ENCODE results near the gene FRG1.
"Not testable (repeated sequence)": the region's sequence is repeated elsewhere in the genome, so short reads cannot be mapped to it uniquely, and the experiment has no call there.

Gene FRG1

DNA sequence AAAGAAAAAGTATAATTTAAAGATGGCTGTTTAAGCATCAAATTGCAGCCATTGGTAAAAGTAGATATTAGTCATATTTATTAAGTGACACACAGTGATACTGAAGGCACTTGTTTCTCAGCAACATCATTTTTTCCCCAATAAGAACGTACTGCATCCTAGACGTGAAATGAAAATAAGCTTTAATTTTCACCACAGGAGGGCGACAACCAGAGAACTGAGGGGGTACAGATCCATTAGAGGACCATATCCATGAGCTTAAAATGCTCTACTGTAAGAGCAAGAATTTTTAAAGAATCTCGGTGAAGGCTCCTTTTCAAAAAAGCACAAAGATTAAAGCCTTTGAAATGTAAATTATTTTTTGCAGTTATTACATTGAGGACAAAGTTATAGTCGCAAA, 33.4 kb downstream of the FRG1 start:
- TF ChIP-seq ZNF274 (IDR thresholded peaks at IDR 0.05; ENCODE audit: low read depth, low read length) = no peak
- no peak overlapping the region for H3K4me3 ChIP-seq (ENCODE audit: low read length)

DNA sequence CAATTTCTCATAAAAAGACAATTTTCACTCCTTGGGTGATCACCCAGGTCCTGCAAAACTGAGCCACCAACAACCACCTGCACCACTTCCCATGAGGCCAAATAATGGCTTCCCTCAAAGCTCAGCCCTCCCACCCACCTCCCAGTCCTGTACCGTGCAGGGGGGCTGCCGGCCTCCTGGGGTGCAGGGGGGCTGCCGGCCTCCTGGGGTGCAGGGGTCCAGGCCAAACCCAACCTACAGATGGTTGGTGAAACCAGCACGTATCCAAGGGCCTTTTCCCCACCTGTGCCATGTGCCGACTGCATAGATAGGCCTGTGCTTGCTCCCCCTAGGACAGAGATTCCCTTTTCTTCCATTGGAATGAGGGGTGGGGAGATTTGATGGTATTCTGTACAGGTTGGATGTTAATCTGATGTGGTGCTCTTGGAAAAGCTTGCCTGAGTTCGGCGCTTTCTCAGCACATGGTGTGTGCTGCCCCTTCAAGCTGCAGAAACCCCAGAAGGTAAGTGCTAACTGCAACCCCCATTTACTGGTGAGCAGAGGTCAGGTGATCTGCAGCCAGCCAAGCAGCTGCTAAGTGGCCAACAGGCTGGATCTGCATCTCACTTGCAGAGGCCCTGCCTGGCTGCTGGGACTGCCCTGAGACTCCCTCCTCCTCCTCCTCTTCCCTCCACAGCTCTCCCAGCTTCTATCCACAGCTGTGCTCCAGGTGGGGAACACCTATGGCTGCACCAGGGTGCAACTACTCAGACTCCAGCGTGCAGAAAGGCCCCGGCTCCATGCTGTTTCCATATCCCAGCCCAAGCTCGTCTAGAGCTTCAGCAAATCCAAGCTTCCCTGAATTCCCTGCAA, 38.8 kb downstream of the FRG1 start:
- no peak for TF ChIP-seq ZNF274 (IDR thresholded peaks at IDR 0.05; ENCODE audit: low read depth, low read length)
- no peak overlapping the region for H3K4me3 ChIP-seq (ENCODE audit: low read length)

GRCh38 chr4:189980292-189980691, 39.6 kb downstream of the FRG1 start:
- not testable (repeated sequence) for H3K4me3 ChIP-seq (ENCODE audit: low read length)

DNA sequence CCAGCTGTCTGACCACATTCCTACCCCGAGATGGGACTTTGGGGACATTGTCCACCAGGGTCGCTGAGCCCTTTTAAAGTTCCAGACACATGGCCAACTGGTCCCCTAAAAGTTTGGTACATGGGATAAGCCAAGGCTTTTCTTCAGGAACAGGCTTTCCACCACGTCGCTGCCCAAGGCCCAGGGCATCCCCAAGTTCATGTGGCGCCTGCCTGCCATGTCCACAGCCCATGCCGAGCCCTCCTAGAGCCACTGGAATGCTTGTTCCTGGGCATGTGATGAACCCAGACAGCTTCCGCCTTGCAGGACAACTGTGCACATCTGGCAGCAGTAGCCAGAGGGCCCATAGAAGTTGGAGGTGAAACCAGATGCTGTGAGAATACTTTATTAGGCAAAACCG, 41.3 kb downstream of the FRG1 start:
- TF ChIP-seq ZNF274 (IDR thresholded peaks at IDR 0.05; ENCODE audit: low read depth, low read length) = no peak
- no peak overlapping the region for H3K4me3 ChIP-seq (ENCODE audit: low read length)

DNA sequence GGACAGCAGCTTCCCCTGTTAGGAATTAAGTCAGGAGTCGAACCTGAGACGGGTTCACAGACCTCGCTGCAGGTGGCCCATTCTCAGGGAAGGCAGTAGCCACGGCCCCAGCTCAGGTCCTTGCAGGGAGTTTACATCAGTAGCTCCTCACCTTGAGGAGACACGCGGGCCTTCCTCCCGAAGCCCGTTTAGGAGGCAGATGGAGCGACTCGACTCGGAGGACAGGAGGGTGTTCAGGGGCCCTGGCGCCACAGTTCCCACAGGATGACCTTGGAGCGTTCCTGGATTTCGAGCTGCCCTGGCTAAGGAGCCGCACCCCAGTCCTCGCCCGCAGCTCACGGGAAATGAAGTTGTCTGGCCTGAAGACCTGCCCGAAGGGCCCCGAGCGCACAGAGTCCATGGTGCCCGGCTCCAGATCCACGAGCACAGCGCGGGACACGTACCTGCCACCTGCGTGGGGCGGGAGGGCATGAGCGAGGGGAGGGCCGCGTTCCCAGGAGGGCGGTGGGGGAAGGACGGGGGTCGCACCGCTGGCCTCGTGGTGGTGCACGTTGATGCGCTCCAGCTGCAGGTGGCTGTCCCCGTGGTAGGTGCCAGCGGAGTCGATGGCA, 43.3 kb downstream of the FRG1 start:
- not testable (repeated sequence) for H3K4me3 ChIP-seq (ENCODE audit: low read length)

DNA sequence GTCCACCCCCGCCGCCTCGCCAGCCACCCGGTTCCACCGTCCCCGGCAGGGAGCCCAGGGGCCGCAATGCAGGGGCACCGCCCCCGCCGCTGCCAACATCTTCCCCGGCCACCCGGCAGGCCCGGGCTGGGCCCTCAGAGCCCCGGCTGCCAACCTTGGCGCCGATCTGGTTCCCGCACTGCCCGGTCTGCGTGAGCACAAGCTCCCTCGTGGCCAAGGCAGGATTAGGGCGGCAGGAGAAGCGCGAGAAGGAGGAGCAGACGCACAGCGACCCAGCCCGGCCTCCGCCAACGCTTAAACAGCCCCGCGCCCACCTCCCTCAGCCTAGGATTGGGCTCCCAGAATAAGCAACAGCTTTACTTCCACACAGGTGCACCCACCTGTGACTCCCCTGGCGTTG, 44.0 kb downstream of the FRG1 start:
- H3K4me3 ChIP-seq (ENCODE audit: low read length) = not testable (repeated sequence)

DNA sequence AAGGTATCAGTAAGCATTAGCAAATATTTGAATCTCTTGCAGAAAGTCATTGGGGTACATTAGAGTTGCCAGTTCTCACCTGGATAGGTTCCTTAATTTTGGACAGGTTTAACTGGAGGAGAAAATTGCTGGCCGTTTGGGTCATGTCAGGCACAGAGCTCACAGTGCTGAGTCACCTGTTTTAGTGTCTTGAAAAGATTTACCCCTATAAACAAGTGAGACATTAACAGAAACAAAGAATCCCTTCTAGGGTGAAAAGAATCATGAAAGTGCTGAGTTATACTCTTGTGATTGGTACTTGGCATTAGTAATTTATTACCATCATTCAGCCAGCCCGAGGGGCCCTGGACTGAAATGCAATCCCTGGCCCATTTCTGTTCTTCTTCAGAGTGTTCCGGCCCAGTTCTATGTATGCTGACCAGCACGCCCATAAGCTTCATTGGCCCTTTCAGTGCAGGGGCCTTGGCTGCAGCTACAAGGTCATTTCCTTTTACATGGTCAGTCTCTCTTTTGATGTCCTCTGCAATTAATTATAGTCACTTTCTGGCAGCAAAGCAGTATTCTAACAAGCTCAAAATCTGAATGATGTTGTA, 45.1 kb downstream of the FRG1 start:
- H3K4me3 ChIP-seq (ENCODE audit: low read length) = not testable (repeated sequence)

- no peak for TF ChIP-seq ZNF274 (IDR thresholded peaks at IDR 0.05; ENCODE audit: low read depth, low read length)
- no peak overlapping the region for H3K4me3 ChIP-seq (ENCODE audit: low read length)
Measured at GRCh38 chr4:189988877-189989431, 48.3 kb downstream of the FRG1 start.

- not testable (repeated sequence) for H3K4me3 ChIP-seq (ENCODE audit: low read length)
Measured at GRCh38 chr4:189989941-189990340, 49.3 kb downstream of the FRG1 start.
